HG02678 (cell line): ENCODE data around the gene NUMBL.

ENCODE experiments used
- ATAC-seq: cut with Tn5 transposase; IDR thresholded peaks from one replicate; pipeline ENCODE4 v1.9.1; 2021; ENCODE audit warnings: mild to moderate bottlenecking, moderate library complexity; ENCODE audit not compliant: unreplicated experiment

The NUMBL gene

GRCh38 chr19:40691421-40692211 lies 1.2 kb upstream of the NUMBL start:
- ATAC-seq = no peak

- peak; percentile 74 for ATAC-seq
These were observed 406 bp upstream of the NUMBL start for GRCh38 chr19:40690693-40691420.

GRCh38 chr19:40689339-40690049 lies 957 bp downstream of the NUMBL start:
- ATAC-seq = no peak

DNA sequence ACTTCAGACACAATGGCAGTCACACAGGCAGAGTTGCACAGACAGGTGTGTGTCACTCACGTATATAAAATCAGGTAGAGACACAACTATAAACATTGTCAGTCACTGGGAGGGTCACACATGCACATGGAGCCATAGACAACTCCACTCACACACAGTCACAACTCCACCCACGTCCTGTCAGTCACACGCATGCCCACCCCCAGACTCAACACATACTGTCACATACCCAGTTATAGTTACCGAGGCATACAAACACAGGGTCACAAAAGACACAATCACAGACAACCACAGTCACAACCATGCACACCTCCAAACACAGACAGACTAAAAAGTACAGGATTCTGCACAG lies 1.5 kb downstream of the NUMBL start:
- no peak for ATAC-seq

DNA sequence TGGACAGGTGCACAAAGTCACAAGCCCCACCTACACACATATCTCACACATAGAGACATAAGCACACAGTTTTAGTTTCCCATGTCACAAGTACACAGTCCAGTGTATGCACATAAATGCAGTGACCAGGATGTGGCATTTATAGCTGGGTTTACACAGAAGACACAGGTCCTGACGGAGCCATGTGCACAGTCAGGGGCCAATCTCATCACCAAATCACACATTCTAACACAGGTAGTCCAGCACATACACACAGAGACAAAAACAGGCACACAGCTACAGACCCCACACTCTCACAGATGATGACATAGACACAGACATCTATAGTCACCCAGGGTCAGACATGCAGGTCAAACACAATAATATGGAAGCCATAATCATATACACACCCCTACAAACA lies 2.1 kb downstream of the NUMBL start:
- no peak for ATAC-seq

DNA sequence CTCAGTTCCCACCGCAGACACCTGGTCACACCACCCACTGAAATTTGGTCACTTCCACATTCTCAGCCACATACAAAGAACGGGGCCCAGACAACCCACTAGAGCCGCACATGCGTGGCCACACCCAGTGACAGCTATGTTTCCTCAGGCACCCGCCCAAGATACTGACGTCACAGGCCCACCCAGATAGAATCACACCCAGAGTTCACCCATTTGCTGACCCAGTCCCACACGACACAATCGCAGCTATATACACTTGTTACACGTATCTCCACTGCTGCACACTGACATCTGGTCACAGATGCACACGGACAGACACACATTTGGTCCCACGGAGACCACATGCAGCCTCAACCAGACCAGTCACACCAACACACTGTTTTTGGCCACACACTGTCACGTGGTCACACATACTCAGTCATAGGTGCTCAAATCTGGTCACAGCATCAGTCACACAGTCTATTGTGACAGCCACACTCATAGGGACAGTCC lies 2.9 kb downstream of the NUMBL start:
- ATAC-seq = no peak

GRCh38 chr19:40686882-40687524 lies 3.4 kb downstream of the NUMBL start:
- no peak for ATAC-seq

DNA sequence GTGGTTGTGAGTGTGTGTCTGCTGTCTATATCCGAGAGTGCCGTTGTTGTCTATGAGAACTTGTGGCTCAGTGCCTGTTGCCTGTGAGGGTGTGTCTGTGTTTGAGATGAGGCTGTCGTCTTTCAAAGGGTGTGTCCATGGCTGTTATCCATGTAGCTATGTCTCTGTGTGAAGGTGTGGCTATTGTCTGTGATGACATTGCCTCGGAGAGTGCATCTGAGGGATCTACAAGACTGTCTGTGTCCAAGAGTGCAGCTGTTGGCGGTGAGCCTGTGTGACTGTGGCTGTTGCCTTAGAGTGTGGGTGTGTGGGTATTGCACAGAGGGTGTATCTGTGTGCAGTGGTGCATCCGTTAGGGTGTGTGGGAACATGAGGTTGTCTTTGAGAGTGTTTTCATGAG lies 4.9 kb downstream of the NUMBL start:
- ATAC-seq = no peak

GRCh38 chr19:40685016-40685526 lies 5.4 kb downstream of the NUMBL start:
- no peak for ATAC-seq

DNA sequence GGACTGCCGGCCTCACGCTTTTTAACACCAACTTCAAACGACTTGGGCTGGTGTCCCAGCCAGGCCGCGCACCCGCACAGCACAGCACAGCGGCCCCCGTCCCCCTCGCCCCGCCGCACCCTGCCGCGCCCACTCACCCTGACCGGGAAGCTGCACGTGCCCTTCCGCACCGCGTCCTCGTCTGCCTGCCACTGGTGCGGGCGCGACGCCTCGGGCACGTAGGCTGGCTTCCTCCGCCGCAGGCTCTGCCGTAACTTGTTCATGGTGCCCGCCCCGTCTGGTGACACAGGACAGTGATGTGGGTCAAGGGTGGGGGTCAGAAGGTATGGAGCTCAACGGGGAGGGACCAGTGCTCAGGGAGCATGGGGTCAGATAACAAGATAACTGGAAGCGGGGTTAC lies 6.2 kb downstream of the NUMBL start:
- ATAC-seq = no peak

DNA sequence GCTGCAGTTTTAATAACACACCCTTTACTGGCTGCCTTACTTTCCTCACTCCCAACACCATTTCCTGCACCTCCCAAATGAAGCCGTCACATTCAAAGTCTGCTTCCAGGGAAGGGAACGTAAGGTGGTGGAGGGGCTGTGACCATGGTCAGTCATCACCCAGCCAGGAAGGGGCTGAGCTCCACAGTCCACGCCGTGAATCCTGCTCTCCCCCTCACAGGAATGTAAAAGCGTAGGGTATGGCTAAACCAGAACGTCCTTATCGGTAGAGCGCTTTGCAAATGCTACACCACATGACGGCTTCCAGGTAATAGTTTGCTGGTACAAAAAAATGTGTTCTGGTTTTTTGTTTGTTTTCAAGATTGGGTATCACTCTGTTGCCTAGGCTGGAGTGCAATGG lies 7.0 kb downstream of the NUMBL start:
- ATAC-seq = no peak

DNA sequence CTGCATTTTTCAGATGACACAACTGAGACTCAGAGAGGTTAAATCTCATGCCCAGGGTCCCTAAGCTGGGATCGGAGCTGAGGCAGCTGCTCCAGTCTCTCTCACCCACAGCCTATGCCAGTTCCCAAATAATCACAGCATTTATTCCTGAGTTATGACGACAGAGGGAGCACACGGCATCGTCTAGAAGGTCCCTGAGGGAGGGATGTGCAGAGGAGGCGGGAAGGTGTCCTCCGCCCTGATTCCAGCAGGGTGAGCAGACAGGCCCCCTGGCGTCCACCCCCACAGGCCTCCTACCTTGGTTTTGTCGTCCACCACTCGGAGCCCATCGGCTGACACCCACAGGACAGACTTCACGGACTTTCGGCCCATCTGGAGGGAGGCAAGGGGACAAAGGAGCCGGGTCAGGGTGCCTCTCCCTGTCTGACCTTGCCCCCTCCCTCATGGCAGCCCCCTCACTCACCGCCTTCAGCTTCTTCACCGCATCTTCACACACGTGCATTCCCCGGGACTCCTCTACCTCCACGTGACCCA lies 8.0 kb downstream of the NUMBL start:
- ATAC-seq = no peak

DNA sequence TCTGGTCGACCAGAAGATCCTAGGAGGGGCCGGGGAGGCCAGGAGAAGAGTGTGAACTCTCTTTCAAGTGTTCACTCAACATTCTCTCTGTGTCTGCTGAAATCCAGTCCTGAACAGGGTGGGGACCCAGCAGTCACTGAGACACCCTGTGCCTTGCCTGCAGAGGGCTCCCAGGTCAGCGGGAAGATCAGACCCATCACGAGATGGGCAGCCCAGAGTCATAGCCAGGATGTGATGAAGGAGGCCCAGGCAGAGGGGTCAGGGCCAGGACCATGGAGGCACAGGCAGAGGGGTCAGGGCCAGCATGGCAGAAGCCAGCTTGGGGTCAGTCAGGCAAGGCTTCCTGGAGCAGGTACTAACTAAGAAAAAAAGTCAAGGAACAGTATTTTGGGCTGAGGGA lies 9.4 kb downstream of the NUMBL start:
- ATAC-seq = no peak

DNA sequence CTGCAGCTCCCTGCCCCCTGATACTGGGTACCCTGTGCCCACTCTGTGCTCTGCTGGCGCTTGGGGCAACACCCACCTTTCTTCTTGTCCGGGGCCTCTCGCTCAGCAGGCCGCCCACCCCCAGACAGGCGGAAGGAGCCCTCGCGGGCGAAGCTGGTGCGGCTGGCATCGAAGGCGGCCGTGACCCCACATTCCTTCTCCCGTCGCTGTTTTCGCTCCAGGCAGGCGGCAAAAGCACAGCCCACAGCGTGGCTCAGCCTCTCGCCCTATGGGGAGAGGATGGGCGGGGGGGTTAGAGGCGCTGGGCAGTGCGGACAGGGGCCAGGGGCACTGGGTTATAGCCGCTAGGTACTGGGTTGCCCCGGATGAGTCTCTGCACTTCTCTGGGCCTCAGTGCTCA lies 13.3 kb downstream of the NUMBL start:
- ATAC-seq = no peak

DNA sequence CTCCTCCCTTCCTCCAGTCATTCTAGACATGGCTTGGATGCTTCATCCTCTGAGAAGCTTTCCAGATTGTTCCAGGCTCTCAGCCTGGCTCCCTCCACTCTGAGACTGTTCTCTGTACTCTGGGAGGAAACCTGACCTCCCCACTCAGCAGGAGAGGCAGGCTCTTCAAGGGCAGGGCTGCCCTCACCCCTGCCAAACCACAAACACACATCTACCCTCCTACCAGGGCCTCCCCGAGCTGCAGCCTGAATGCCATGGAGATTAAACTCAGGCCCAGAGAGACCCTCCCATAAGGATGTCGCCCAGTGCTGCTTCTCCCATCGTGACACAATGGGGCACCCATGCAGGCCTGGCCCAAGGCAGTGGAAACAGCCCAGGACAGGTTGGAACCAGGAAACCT lies 16.2 kb downstream of the NUMBL start:
- no peak for ATAC-seq

- ATAC-seq = no peak
These were observed 17.1 kb downstream of the NUMBL start for GRCh38 chr19:40673397-40673796.

DNA sequence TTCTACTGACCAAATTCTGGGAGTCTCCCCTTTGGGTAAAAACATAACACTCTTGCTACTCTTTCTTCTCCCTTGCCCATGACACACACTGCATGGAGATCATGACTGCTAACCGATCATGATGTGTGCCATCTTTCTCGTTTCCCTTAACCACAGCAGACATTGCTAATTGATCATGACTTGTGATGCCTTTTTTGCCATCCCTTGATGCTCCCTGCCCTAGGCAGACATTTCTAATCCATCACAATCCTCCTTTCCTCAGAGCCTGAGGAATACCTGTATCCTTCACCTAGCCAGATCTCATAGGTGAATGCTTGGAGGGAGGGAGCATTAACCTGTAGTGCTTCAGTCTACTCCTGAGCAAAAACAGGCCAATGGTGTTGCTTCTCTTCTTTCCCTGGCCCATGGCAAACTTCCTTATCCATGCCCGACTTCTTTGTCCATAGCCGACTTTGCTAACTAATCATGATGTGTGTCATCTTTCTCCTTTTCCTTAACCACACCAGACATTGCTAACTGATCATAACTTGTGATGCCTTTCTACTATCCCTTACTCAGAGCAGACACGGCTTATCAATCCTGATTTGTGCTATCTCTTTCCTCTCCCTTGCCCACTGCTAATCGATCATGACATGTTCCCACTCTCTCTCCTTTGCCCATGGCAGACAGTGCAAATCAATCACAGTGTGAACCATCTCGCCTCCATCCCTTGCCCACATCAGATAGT lies 17.7 kb downstream of the NUMBL start:
- no peak for ATAC-seq

- no peak for ATAC-seq
These were observed 18.4 kb downstream of the NUMBL start for GRCh38 chr19:40672038-40672437.

DNA sequence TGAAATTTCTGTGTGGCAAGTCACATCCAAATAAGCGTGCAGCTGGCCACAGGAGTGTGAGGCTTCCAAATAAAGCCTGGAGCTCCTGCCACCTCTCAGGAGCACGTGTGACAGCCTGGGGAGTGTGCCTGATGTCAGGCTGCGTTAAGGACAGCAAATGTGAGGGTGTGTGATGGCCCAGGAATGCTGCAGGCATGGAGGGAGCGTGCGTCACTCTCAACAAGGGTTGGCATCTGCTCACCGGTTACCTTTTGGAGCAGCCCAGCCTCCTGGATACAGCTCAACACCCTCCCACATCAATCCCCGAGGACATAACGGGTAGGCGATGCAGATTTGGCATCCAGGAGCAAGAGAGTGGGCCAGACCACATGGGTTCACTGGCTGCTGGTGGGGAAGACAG lies 19.0 kb downstream of the NUMBL start:
- no peak for ATAC-seq

- no peak for ATAC-seq
These were observed 21.3 kb downstream of the NUMBL start for GRCh38 chr19:40668991-40669614.
